ENCODE measurements around the gene QRICH2. TPM values are rescaled to one million over a fixed set of nuclear protein-coding genes. Genes with fewer than 3 reads are reported as not detected.

QRICH2 gene
- total RNA-seq, 1 donor: 3.6 TPM

DNA sequence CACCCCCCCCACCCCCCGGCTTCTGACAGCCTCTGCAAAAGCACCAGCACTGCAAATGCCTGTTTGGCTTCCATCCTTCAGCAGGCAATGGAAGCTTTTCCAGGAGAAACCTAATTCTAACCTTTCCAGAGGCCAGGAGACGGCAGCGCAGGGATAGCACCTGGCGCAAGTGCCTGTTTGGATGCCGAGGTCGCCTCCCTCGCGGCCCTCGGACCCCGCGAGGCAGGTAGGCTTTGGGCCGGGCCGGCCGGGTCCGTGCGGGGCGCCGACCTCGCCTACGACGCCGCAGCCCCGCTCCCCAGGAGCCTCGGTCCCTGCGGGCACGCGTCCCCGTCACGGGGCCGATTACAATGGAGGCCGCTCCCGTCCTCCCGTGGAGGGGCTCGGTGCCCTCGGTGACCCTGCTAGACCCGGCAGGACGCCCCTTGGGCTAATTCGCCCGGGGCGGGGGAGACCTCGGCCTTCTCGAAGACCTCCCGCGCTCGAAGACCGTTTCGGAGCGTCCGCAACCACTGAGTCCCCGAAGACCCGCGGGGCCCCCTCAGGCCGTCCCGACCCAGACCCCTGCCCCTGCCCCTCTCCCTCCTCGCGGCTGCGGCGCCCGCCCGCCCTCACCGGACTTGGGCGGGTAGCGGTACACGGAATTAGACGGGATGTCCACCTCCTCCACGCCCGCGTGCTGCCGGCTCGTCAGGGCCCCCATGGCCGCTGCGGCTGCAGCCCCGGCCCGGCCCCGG lies 68.4 kb downstream of the QRICH2 start:
- Histone ChIP-seq H3K36me3 (ENCODE audit: insufficient read depth, low read length) (no peaks in the 10 kb centered on the region), H2AFZ (ENCODE audit: low read length) (no peak overlapping the region), H3K9me3 (ENCODE audit: low read depth, low read length) (no peaks in the 10 kb centered on the region), H3K27me3 (ENCODE audit: insufficient read depth, low read length) (peaks cover 66% of the 10 kb centered on the region), H3K79me2 (ENCODE audit: insufficient read depth, low read length) (no peaks in the 10 kb centered on the region), H4K20me1 (ENCODE audit: insufficient read depth, low read length) (no peaks in the 10 kb centered on the region), H3K4me2 (ENCODE audit: insufficient read depth, low read length) (peak overlapping the region; percentile 32), H3K4me3 (ENCODE audit: insufficient read depth, low read length) (peak overlapping the region; percentile 37), H3K4me1 (ENCODE audit: insufficient read depth, low read length) (peaks cover 7% of the 10 kb centered on the region), H3K27ac (ENCODE audit: low read depth, low read length) (no peak overlapping the region)
- DNase-seq (ENCODE audit: insufficient read length, low spot score, missing footprints): peak; percentile 77
- TF ChIP-seq, protein P1, sequence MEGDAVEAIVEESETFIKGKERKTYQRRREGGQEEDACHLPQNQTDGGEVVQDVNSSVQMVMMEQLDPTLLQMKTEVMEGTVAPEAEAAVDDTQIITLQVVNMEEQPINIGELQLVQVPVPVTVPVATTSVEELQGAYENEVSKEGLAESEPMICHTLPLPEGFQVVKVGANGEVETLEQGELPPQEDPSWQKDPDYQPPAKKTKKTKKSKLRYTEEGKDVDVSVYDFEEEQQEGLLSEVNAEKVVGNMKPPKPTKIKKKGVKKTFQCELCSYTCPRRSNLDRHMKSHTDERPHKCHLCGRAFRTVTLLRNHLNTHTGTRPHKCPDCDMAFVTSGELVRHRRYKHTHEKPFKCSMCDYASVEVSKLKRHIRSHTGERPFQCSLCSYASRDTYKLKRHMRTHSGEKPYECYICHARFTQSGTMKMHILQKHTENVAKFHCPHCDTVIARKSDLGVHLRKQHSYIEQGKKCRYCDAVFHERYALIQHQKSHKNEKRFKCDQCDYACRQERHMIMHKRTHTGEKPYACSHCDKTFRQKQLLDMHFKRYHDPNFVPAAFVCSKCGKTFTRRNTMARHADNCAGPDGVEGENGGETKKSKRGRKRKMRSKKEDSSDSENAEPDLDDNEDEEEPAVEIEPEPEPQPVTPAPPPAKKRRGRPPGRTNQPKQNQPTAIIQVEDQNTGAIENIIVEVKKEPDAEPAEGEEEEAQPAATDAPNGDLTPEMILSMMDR (IDR thresholded peaks at IDR 0.05; ENCODE audit: extremely low read depth, low read depth, low read length): no peak

DNA sequence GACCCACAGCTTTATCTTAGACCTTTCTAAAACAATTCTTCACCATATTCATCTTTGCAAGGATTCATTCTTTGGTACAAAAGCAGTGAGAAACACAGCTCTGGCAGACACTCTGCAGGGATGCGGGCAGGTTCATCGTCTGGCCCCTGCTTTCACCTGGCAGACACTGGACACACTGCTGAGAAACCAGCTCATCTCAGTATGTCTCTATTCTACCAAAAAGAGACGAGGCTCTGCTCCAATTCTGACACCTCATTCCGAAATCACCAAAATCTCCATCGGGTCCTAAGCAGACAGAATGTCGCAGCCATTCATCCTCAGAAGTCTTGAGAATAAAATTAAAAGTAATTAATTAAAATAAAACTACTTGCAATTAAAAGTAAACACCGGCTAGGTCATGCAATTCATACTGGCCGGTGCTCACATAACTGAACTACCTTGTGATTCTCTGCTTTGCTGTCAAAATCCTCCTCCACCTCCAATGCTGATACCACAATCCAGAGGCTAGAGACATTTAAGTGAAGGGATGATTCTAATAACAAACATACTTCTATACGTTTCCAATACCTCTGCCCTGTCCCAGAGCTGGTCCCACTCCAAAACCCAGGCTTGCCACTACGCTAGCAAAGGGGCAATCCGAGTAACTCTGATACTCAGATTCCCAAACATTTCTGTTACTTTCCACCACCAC lies 69.1 kb downstream of the QRICH2 start:
- no peak overlapping the region for H2AFZ ChIP-seq (ENCODE audit: low read length)
- no peaks in the 10 kb centered on the region for H4K20me1 ChIP-seq (ENCODE audit: insufficient read depth, low read length)
- TF ChIP-seq, protein P1 (IDR thresholded peaks at IDR 0.05; ENCODE audit: extremely low read depth, low read depth, low read length): no peak
- H3K36me3 ChIP-seq (ENCODE audit: insufficient read depth, low read length): no peaks in the 10 kb centered on the region
- no peaks in the 10 kb centered on the region for H3K79me2 ChIP-seq (ENCODE audit: insufficient read depth, low read length)
- no peak for DNase-seq (ENCODE audit: insufficient read length, low spot score, missing footprints)
- peaks cover 7% of the 10 kb centered on the region for H3K4me1 ChIP-seq (ENCODE audit: insufficient read depth, low read length)
- H3K4me2 ChIP-seq (ENCODE audit: insufficient read depth, low read length): no peak overlapping the region
- no peak overlapping the region for H3K4me3 ChIP-seq (ENCODE audit: insufficient read depth, low read length)
- no peaks in the 10 kb centered on the region for H3K9me3 ChIP-seq (ENCODE audit: low read depth, low read length)
- H3K27me3 ChIP-seq (ENCODE audit: insufficient read depth, low read length): peaks cover 61% of the 10 kb centered on the region
- H3K27ac ChIP-seq (ENCODE audit: low read depth, low read length): no peak overlapping the region

DNA sequence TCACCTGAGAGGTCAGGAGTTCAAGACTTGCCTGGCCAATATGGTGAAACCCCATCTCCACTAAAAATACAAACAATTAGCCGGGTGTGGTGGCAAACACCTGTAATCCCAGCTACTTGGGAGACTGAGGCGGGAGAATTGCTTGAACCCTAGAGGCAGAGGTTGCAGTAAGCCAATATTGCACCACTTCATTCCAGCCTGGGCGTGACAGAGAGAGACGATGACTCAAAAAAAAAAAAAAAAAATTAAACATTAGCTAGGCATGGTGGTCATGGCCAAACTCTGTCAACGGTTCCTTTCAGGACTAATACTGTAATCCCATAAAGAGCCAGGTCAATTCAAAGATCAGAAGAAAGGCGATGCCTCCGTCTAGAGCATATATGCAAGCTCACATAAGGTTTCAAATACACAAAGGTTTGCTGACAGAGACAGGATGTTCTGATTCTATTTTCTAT lies 70.2 kb downstream of the QRICH2 start:
- Histone ChIP-seq H3K27me3 (ENCODE audit: insufficient read depth, low read length) (peaks cover 50% of the 10 kb centered on the region), H4K20me1 (ENCODE audit: insufficient read depth, low read length) (no peaks in the 10 kb centered on the region), H3K79me2 (ENCODE audit: insufficient read depth, low read length) (no peaks in the 10 kb centered on the region), H3K36me3 (ENCODE audit: insufficient read depth, low read length) (no peaks in the 10 kb centered on the region), H3K4me3 (ENCODE audit: insufficient read depth, low read length) (no peak overlapping the region), H2AFZ (ENCODE audit: low read length) (no peak overlapping the region), H3K9me3 (ENCODE audit: low read depth, low read length) (no peaks in the 10 kb centered on the region), H3K4me2 (ENCODE audit: insufficient read depth, low read length) (no peak overlapping the region), H3K27ac (ENCODE audit: low read depth, low read length) (no peak overlapping the region), H3K4me1 (ENCODE audit: insufficient read depth, low read length) (peaks cover 7% of the 10 kb centered on the region)
- TF ChIP-seq, protein P1 (IDR thresholded peaks at IDR 0.05; ENCODE audit: extremely low read depth, low read depth, low read length): no peak
- no peak for DNase-seq (ENCODE audit: insufficient read length, low spot score, missing footprints)

DNA sequence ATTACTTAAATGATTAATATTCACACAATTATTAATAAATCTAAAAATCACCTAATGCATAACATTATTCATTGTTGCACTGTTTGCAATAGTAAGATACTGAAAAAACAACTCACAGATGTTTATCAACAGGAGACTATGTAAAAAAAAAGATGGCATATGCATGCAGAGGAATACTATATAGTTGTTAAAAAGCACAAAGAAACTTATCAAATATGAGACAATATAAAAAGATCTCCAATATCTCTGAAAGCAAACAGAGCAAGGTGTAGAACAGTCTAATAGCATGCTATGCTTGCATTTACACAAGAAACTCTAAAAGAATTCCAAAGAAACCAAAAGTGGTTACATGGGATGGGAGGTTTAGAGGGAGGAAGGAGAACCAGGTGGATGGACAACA lies 71.5 kb downstream of the QRICH2 start:
- Histone ChIP-seq H3K4me1 (ENCODE audit: insufficient read depth, low read length) (peaks cover 14% of the 10 kb centered on the region), H3K79me2 (ENCODE audit: insufficient read depth, low read length) (no peaks in the 10 kb centered on the region), H4K20me1 (ENCODE audit: insufficient read depth, low read length) (no peaks in the 10 kb centered on the region), H3K27ac (ENCODE audit: low read depth, low read length) (no peak overlapping the region), H3K9me3 (ENCODE audit: low read depth, low read length) (no peaks in the 10 kb centered on the region), H3K4me3 (ENCODE audit: insufficient read depth, low read length) (no peak overlapping the region), H2AFZ (ENCODE audit: low read length) (no peak overlapping the region), H3K27me3 (ENCODE audit: insufficient read depth, low read length) (peaks cover 37% of the 10 kb centered on the region), H3K36me3 (ENCODE audit: insufficient read depth, low read length) (no peaks in the 10 kb centered on the region), H3K4me2 (ENCODE audit: insufficient read depth, low read length) (no peak overlapping the region)
- no peak for DNase-seq (ENCODE audit: insufficient read length, low spot score, missing footprints)
- TF ChIP-seq, protein P1 (IDR thresholded peaks at IDR 0.05; ENCODE audit: extremely low read depth, low read depth, low read length): no peak
